PC-9 (cell line): Measurements from ENCODE around the gene ROS1. TPM values are rescaled to one million over a fixed set of nuclear protein-coding genes. Genes with fewer than 3 reads are reported as not detected.
A peak's percentile ranks its signal among the peaks of the same experiment; 100 is the strongest.

Source experiments
- BruUV-seq: library from RNA; stranded (reverse); fragments of 400-500 nt; replicated peaks from 2 replicates; lab custom pipeline; 2021; lab: Mats Ljungman, UMichigan
- CTCF ChIA-PET: fragments of 300-600 bp; sonication (Branson Sonifier 250); formaldehyde crosslinking; loops from one replicate; lab custom pipeline; 2022; ENCODE audit warnings: antibody characterized with exemption; lab: Charles Lee
- POLR2A ChIA-PET: fragments of 300-600 bp; sonication (Branson Sonifier 250); formaldehyde crosslinking; loops from one replicate; lab custom pipeline; 2022; ENCODE audit warnings: antibody characterized with exemption; ENCODE audit not compliant: unreplicated experiment; lab: Charles Lee
- DNase-seq, 2 experiments: peaks; one replicate each; pipeline versions ENCODE4 v3.0.0 to v3.0.0-alpha.2; 2015 to 2022; ENCODE audit warnings: mixed read lengths in 1 of 2
- H2AFZ ChIP-seq: fragments of 200-600 bp; sonication (generic); 2 replicates; pipeline ENCODE4 v1.8.1; 2017; ENCODE audit warnings: antibody characterized with exemption
- H3F3A ChIP-seq: fragments of 200-600 bp; sonication (generic); 2 replicates; pipeline ENCODE4 v1.8.1; 2017; ENCODE audit warnings: antibody characterized with exemption, mild to moderate bottlenecking, low read depth; ENCODE audit not compliant: insufficient read depth
- H3K27ac ChIP-seq: fragments of 200-600 bp; sonication (generic); 2 replicates; pipeline ENCODE4 v1.6.1; 2016; ENCODE audit warnings: mixed run types
- H3K27me3 ChIP-seq: fragments of 200-600 bp; sonication (generic); 2 replicates; pipeline ENCODE4 v1.6.1; 2016; ENCODE audit warnings: low read depth, mixed run types; ENCODE audit not compliant: insufficient read depth
- H3K36me3 ChIP-seq: fragments of 200-600 bp; sonication (generic); 2 replicates; pipeline ENCODE4 v1.6.1; 2016; ENCODE audit warnings: low read depth, mixed run types
- H3K4me1 ChIP-seq: fragments of 200-600 bp; sonication (generic); replicated peaks from 2 replicates; pipeline ENCODE4 v1.6.1; 2016; ENCODE audit warnings: mixed run types; ENCODE audit not compliant: insufficient read depth
- H3K4me2 ChIP-seq: fragments of 200-600 bp; sonication (generic); 2 replicates; pipeline ENCODE4 v1.6.1; 2017; ENCODE audit warnings: mixed run types
- H3K4me3 ChIP-seq: fragments of 200-600 bp; sonication (generic); 2 replicates; pipeline ENCODE4 v1.6.1; 2016; ENCODE audit warnings: mixed run types
- H3K79me2 ChIP-seq: fragments of 200-600 bp; sonication (generic); 2 replicates; pipeline ENCODE4 v1.6.1; 2017; ENCODE audit warnings: low read depth, mixed run types
- H3K9me2 ChIP-seq: fragments of 200-600 bp; sonication (generic); 2 replicates; pipeline ENCODE4 v1.8.1; 2017; ENCODE audit warnings: mild to moderate bottlenecking; ENCODE audit not compliant: insufficient read depth
- H3K9me3 ChIP-seq: fragments of 200-600 bp; sonication (generic); 2 replicates; pipeline ENCODE4 v1.8.1; 2016; ENCODE audit warnings: low read depth; ENCODE audit not compliant: insufficient read depth
- H4K20me1 ChIP-seq: fragments of 200-600 bp; sonication (generic); 2 replicates; pipeline ENCODE4 v1.8.1; 2017; ENCODE audit not compliant: insufficient read depth
- EZH2 ChIP-seq: fragments of 200-600 bp; sonication (generic); IDR thresholded peaks from 2 replicates; pipeline ENCODE4 v1.8.0; 2017; ENCODE audit warnings: antibody characterized with exemption, low read depth
- intact Hi-C: fragments of 100-400 bp; cut with micrococcal nuclease; formaldehyde crosslinking; loops from one replicate; pipeline ENCODE4 v1.10.0; 2022; ENCODE audit not compliant: unreplicated experiment
- total RNA-seq: library from RNA; stranded (reverse); gene quantifications from 2 replicates; pipeline ENCODE4 v1.2.3, GENCODE V29; 2021
- TF ChIP-seq, protein P1 (sequence below): fragments of 200-600 bp; sonication (generic); conservative IDR thresholded peaks from 2 replicates; pipeline ENCODE4 v1.6.1; 2017; ENCODE audit warnings: mixed run types, antibody characterized with exemption, mild to moderate bottlenecking, moderate library complexity

The ROS1 gene
- total RNA-seq, 1 experiment from 2014 or later = not detected

DNA sequence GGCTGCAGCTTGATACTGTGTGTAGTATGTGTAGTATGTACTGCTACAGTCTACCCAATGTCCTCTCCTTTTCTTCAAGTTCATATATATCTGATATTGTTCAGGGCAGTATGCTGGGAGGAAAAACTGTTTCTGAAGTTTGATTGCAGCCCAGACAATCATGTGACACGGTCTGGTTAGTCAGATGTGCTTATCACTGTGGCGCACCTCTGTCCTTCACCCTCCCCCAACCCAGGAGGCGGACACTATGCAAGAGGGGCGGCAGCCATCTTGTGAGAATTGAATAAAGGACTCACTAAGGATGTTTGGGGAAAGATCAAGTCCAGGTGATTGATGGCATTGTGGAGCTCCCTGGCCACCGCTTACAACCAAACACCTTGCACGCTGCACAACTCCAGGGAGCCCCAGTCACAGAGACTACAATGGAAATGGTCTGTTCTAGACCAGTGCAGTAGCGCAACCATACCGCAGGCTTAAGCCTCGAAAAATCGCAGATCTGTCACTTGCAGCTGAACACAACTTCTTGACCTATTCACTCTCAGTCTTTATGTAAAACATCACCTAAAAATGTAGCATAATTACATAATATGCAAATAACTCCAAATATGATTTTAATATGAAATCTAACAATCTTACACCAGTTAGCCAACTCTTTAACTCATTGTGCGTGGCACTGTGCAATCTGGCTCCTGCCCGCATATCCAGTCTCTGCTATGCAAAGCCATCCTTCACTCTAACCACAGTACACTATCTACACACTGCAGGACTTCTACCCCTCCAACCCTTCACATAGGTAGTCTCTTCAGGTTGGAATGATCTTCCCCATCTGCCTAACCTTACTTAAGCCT lies 81.1 kb downstream of the ROS1 start:
- CTCF ChIA-PET = no interaction called here
- Histone ChIP-seq H2AFZ (0 out of 2 replicates have a peak overlapping the region, but pooled peaks have one; percentile 10), H3K4me3 (no peak overlapping the region), H3K4me1 (no peaks in the 10 kb centered on the region), H3K36me3 (no peaks in the 10 kb centered on the region), H3K9me2 (no peaks in the 10 kb centered on the region), H3K79me2 (no peaks in the 10 kb centered on the region), H4K20me1 (no peaks in the 10 kb centered on the region), H3K4me2 (no peak overlapping the region), H3K9me3 (no peaks in the 10 kb centered on the region), H3F3A (no peaks in the 10 kb centered on the region), H3K27ac (no peak overlapping the region), H3K27me3 (no peaks in the 10 kb centered on the region)
- intact Hi-C loops = loop anchor here (5.0 to 10.0 kb wide), 3 partner anchors 103 to 1240 kb away; no protein-coding TSS in a partner anchor
- no TSS peak for BruUV-seq
- DNase-seq = no peak
- TF ChIP-seq EZH2 = no peak
- TF ChIP-seq, protein P1, sequence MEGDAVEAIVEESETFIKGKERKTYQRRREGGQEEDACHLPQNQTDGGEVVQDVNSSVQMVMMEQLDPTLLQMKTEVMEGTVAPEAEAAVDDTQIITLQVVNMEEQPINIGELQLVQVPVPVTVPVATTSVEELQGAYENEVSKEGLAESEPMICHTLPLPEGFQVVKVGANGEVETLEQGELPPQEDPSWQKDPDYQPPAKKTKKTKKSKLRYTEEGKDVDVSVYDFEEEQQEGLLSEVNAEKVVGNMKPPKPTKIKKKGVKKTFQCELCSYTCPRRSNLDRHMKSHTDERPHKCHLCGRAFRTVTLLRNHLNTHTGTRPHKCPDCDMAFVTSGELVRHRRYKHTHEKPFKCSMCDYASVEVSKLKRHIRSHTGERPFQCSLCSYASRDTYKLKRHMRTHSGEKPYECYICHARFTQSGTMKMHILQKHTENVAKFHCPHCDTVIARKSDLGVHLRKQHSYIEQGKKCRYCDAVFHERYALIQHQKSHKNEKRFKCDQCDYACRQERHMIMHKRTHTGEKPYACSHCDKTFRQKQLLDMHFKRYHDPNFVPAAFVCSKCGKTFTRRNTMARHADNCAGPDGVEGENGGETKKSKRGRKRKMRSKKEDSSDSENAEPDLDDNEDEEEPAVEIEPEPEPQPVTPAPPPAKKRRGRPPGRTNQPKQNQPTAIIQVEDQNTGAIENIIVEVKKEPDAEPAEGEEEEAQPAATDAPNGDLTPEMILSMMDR = no peak
- POLR2A ChIA-PET = no interaction called here

DNA sequence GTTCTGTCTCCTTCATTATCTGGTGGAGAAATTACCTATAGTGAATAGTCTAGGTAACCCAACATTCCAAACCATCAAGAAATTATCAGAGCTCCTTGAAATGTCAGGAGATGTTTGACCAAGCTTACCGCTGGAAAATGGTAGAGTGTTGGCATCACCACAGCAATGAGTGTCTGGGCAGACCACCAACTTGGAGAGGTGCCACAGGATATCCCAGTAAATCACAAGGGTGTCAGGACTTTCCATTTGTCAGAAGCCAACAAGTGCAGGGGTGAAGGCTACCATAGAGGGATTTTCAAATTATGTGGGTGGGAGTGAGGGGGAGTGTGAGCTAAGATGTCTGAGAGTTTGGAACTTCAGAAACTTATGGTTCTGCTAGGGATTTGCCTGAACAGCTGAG lies 87.2 kb downstream of the ROS1 start:
- Histone ChIP-seq H3K4me2 (no peak overlapping the region), H3K79me2 (no peaks in the 10 kb centered on the region), H3F3A (no peaks in the 10 kb centered on the region), H2AFZ (no peak overlapping the region), H3K27me3 (no peaks in the 10 kb centered on the region), H3K9me3 (no peaks in the 10 kb centered on the region), H4K20me1 (no peaks in the 10 kb centered on the region), H3K4me3 (no peak overlapping the region), H3K4me1 (no peaks in the 10 kb centered on the region), H3K27ac (no peak overlapping the region), H3K9me2 (no peaks in the 10 kb centered on the region), H3K36me3 (no peaks in the 10 kb centered on the region)
- BruUV-seq = no TSS peak
- DNase-seq = no peak
- TF ChIP-seq, protein P1 = no peak
- no peak for TF ChIP-seq EZH2
- POLR2A ChIA-PET = no interaction called here
- CTCF ChIA-PET = no interaction called here
- intact Hi-C loops = no loop called here

DNA sequence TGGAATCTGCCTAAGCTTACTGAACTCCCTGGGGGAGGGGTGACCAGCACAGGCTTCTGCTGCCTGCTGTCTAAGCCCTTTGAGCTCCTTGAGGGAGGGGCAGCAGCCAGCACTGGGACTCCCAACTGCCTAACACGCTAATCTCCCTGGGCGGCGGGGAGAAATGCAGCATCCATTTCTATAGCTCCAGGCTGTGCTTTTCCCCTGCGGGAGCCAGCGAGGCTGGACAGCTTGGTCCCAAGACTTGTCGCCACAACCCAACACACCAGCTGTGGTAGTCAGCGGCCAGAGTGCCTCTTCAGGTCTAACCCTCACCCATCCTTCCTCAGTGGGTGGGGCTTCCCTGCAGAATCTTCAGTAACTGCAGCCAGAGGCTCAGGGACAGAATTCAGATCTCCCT lies 95.8 kb downstream of the ROS1 start:
- Histone ChIP-seq H3K4me1 (no peaks in the 10 kb centered on the region), H2AFZ (no peak overlapping the region), H3K9me2 (no peaks in the 10 kb centered on the region), H3K36me3 (no peaks in the 10 kb centered on the region), H3K9me3 (no peaks in the 10 kb centered on the region), H3K79me2 (no peaks in the 10 kb centered on the region), H3K27me3 (no peaks in the 10 kb centered on the region), H3K4me2 (no peak overlapping the region), H3K4me3 (no peak overlapping the region), H3K27ac (no peak overlapping the region), H4K20me1 (no peaks in the 10 kb centered on the region), H3F3A (no peaks in the 10 kb centered on the region)
- intact Hi-C loops = no loop called here
- DNase-seq = no peak
- no peak for TF ChIP-seq EZH2
- TF ChIP-seq, protein P1 = no peak
- BruUV-seq = no TSS peak
- POLR2A ChIA-PET = no interaction called here
- CTCF ChIA-PET = no interaction called here
